ENCODE data around the gene HDAC4. TPM values are rescaled to one million over a fixed set of nuclear protein-coding genes. Genes with fewer than 3 reads are reported as not detected.

The HDAC4 gene
- total RNA-seq, 6 donors from 2014 or later, result 16.1 to 108 (median 45.0) TPM

DNA sequence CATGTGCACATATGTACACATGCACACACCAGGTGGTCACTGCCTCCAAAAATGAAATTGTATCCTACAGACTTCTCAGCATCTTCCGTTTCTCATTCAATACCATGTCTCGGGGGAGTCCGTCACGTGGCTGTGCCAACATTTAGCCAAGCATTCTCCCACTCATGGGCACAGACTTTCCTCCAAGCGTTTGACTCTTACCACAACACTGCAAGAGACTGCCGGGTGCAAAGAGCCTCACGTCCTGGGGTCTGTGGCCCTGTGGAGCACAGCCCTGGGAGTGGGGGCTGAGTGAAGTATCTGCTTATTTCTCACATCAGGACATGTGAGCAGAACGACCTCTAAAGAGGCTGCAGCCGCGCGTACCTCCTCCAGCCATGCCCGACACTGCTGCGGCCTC lies 28.0 kb downstream of the HDAC4 start:
- no peak overlapping the region for H3K4me3 ChIP-seq
- 95 to 98% methylated on average over 13 of the region's 13 CpGs for WGBS, 2 donors
- DNase-seq (no peak), ATAC-seq (ENCODE audit: low FRiP score in 2 of 2) (no peak)
- no peak overlapping the region for H3K27ac ChIP-seq
- H3K4me1 ChIP-seq, result peaks cover 0 to 6% (median 0%) of the 10 kb centered on the region in 4 donors
- H3K27me3 ChIP-seq, result no peaks in the 10 kb centered on the region
- TF ChIP-seq POLR2AphosphoS5 (IDR thresholded peaks at IDR 0.05) (no peak), EP300 (IDR thresholded peaks at IDR 0.05) (no peak), CTCF (IDR thresholded peaks at IDR 0.05) (no peak), POLR2A (IDR thresholded peaks at IDR 0.05) (no peak)
- H3K9me3 ChIP-seq, result no peaks in the 10 kb centered on the region
- H3K36me3 ChIP-seq, result peaks cover 0 to 15% (median 3%) of the 10 kb centered on the region in 4 donors

DNA sequence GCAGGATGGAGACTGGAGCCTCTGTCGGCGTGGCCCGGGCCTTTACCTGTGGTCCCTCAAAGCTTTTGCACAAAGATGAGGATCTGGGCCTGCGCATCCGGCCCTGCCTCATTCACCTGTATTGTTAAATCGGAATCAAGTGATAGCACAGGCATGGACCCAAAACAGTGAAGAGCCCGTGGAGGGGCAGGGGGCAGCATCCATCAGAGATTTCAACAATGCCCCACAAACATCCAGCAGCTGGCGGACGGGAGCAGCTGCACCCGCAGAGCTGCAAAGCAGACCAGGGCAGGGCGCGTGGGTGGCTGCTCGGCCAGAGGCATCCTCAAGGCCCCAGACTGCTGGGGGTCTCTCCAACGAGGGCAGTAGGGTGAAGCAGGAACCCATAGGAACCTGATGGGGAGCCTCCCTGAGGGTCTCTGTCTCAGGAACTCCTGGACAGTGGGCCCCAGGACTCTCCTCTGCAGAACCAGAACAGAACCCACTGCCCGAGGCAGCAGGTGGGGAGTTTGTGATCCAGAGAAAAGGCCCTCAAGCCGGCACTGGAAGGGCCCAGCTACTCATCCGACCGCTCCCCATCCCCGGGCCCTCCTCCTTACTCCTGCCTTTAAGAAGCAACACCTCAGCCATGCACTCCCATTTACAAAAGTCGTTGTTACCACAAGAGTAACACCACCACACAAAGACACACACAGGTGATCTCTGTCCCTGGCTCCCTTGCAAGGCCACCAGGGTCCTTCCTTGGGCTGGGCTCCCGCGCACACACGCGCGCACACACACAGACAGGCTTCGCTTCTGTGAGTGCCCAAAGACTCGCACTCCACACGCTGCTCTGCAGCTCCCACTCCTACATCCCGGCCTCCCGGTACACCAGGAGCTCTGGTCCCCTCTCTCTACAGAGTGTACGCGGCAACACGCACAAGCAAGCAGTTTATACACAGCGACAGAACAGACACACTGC lies 28.8 kb downstream of the HDAC4 start:
- Histone ChIP-seq H3K4me1 (peaks cover 0 to 6% (median 0%) of the 10 kb centered on the region in 4 donors), H3K27me3 (no peaks in the 10 kb centered on the region), H3K4me3 (no peak overlapping the region), H3K36me3 (peaks cover 0 to 9% (median 3%) of the 10 kb centered on the region in 4 donors), H3K9me3 (no peaks in the 10 kb centered on the region), H3K27ac (no peak overlapping the region)
- WGBS, 2 donors, result 92 to 98% methylated on average over 31 to 33 of the region's 34 CpGs
- TF ChIP-seq POLR2AphosphoS5 (IDR thresholded peaks at IDR 0.05) (no peak), POLR2A (IDR thresholded peaks at IDR 0.05) (no peak), EP300 (IDR thresholded peaks at IDR 0.05) (no peak), CTCF (IDR thresholded peaks at IDR 0.05) (no peak)
- DNase-seq, result no peak
- ATAC-seq (ENCODE audit: low FRiP score in 2 of 2), result no peak

- Histone ChIP-seq H3K27me3 (no peaks in the 10 kb centered on the region), H3K36me3 (peaks cover 0 to 8% (median 3%) of the 10 kb centered on the region in 4 donors), H3K4me1 (peaks cover 0 to 6% (median 0%) of the 10 kb centered on the region in 4 donors), H3K4me3 (no peak overlapping the region), H3K27ac (no peak overlapping the region), H3K9me3 (no peaks in the 10 kb centered on the region)
- ATAC-seq (ENCODE audit: low FRiP score in 2 of 2), result no peak
- DNase-seq, result no peak
- no peak for TF ChIP-seq POLR2A (IDR thresholded peaks at IDR 0.05)
- TF ChIP-seq POLR2AphosphoS5 (IDR thresholded peaks at IDR 0.05), result no peak
- no peak for TF ChIP-seq CTCF (IDR thresholded peaks at IDR 0.05)
- TF ChIP-seq EP300 (IDR thresholded peaks at IDR 0.05), result no peak
- WGBS, 2 donors, result 95% methylated on average over 9 to 13 of the region's 13 CpGs
These were observed 29.7 kb downstream of the HDAC4 start for GRCh38 chr2:239370876-239371725.

DNA sequence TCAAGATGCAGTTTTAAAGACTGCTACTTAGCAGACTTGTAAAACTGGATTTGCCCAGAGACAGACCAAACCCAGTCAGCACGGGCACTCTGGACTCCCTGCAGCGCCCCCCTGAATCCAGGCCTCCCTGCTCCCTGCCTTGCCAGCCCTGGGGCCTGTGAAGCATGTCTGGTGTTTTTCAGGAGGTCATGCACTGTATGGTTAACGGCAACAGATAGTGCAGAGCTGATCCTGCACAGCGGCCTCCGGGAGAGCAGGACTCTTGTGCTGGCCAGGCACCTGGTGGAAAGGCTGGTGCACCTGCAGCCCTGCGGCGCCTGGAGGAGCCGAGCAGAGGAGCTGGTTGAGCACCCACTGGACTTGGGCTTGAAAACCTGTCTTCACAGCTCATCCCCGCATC lies 30.4 kb downstream of the HDAC4 start:
- TF ChIP-seq POLR2AphosphoS5 (IDR thresholded peaks at IDR 0.05) (no peak), CTCF (IDR thresholded peaks at IDR 0.05) (no peak), POLR2A (IDR thresholded peaks at IDR 0.05) (no peak), EP300 (IDR thresholded peaks at IDR 0.05) (no peak)
- Histone ChIP-seq H3K36me3 (peaks cover 0 to 8% (median under 1%) of the 10 kb centered on the region in 4 donors), H3K4me1 (peaks cover 0 to 6% (median 0%) of the 10 kb centered on the region in 4 donors), H3K27ac (no peak overlapping the region), H3K4me3 (no peak overlapping the region), H3K27me3 (no peaks in the 10 kb centered on the region), H3K9me3 (no peaks in the 10 kb centered on the region)
- DNase-seq (no peak), ATAC-seq (ENCODE audit: low FRiP score in 2 of 2) (no peak)
- 95 to 99% methylated on average over 9 of the region's 9 CpGs for WGBS, 2 donors
